Activated CD4-positive, alpha-beta T cell treated with anti-CD3 and anti-CD28 coated beads, Interleukin-2, amount 10 ng/mL, durations not matched to agents 7 days and 5 days (primary cell): Measurements from ENCODE around the gene CCDC138. TPM values are rescaled to one million over a fixed set of nuclear protein-coding genes. Genes with fewer than 3 reads are reported as not detected.
A peak's percentile ranks its signal among the peaks of the same experiment; 100 is the strongest.

Experiments used
- CTCF ChIA-PET: fragments of 350-600 bp; sonication (Branson Sonifier 250); formaldehyde crosslinking; loops from one replicate; lab custom pipeline; 2021; ENCODE audit warnings: antibody characterized with exemption; lab: Charles Lee
- POLR2A ChIA-PET: fragments of 350-600 bp; sonication (Branson Sonifier 250); formaldehyde crosslinking; loops from one replicate; lab custom pipeline; 2021; ENCODE audit warnings: antibody characterized with exemption; lab: Charles Lee
- DNase-seq: peaks from one replicate; pipeline ENCODE4 v3.0.0-alpha.2; 2020
- H3K27ac Mint-ChIP-seq: one replicate; pipeline ENCODE4 v1.8.0; 2021; ENCODE audit warnings: mild to moderate bottlenecking, moderate library complexity, mixed read lengths
- H3K27me3 Mint-ChIP-seq: one replicate; pipeline ENCODE4 v1.8.0; 2021; ENCODE audit warnings: mixed read lengths
- H3K36me3 Mint-ChIP-seq: one replicate; pipeline ENCODE4 v1.8.0; 2021; ENCODE audit warnings: low read depth, mixed read lengths
- H3K4me1 Mint-ChIP-seq: one replicate; pipeline ENCODE4 v1.8.0; 2021; ENCODE audit warnings: mixed read lengths
- H3K4me3 Mint-ChIP-seq: one replicate; pipeline ENCODE4 v1.8.0; 2021; ENCODE audit warnings: mild to moderate bottlenecking, moderate library complexity, mixed read lengths
- H3K9me3 Mint-ChIP-seq: one replicate; pipeline ENCODE4 v1.8.0; 2021; ENCODE audit warnings: mixed read lengths
- total RNA-seq, 2 experiments: library from RNA; stranded (reverse); gene quantifications; one replicate each; pipeline ENCODE4 v1.2.3, GENCODE V29; 2021

CCDC138 gene
- total RNA-seq, 2 experiments from 2014 or later: 12.1 to 12.8 TPM

DNA sequence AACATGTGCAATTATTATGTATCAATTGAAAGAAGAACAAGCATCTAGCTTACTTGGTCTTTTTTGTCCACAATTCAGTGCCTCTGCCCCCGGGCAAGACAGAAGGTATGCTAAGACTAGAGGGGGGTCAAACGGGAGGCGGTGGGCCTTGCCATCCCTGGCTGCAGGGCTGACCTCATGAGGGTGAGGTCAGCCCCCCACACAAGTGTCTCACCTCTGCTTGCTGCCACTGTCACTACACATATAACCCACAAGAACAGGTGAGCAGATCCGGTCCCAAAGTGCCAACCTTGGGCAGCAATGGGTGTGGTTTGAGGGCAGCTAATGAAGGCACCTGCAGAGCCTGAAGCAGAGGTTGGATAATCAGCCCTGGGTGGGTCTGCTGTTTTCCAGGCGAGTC is 131.0 kb downstream of the CCDC138 start:
- no peaks in the 10 kb centered on the region for H3K9me3 Mint-ChIP-seq
- H3K4me1 Mint-ChIP-seq: peaks cover 6% of the 10 kb centered on the region
- H3K36me3 Mint-ChIP-seq: no peaks in the 10 kb centered on the region
- H3K27ac Mint-ChIP-seq: no peak overlapping the region
- DNase-seq: peak; percentile 4
- CTCF ChIA-PET: interaction anchor here (0.6 kb wide), 1 partner anchor 55 kb away, joined by 3 read pairs; no protein-coding TSS in a partner anchor
- no peaks in the 10 kb centered on the region for H3K27me3 Mint-ChIP-seq
- H3K4me3 Mint-ChIP-seq: no peak overlapping the region
- POLR2A ChIA-PET: no interaction called here

DNA sequence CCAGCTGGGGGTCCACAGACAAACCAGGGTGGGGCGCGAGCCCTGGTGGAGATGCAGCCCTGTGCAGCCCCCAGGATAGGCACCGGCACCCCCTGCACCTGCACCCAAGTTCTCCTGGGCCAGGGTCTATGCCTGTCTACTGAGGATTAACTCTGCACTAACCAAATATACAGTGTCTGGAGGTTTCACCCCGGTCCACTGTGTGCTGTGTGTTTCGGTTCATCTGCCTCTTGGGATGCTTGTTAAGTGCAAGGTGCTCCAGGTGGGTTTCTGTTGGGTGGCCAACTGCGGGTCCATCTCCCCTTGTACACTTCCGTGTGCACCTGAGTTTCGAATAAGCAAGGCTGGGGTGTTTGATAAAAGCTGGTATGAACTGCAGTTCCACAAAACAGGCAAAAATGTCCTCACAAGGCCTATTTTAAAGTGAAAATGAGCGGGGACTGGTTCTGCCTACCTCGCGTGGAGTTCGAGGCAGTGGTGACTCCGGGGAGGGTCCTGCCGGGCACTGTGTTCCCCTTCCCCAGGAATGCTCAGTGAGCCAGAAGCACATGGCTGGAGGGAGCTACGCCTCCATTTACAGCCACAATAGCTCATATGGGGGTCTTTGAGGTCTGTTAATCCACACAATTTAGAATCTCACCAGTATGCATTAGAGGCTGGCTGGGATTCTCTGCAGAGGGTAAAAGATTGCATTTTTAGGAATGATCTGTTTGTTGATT is 131.7 kb downstream of the CCDC138 start:
- Mint-ChIP-seq H3K27ac (no peak overlapping the region), H3K36me3 (no peaks in the 10 kb centered on the region), H3K9me3 (no peaks in the 10 kb centered on the region), H3K4me3 (no peak overlapping the region), H3K27me3 (no peaks in the 10 kb centered on the region), H3K4me1 (peaks cover 6% of the 10 kb centered on the region)
- DNase-seq: no peak
- ChIA-PET POLR2A (no interaction called here), CTCF (no interaction called here)

DNA sequence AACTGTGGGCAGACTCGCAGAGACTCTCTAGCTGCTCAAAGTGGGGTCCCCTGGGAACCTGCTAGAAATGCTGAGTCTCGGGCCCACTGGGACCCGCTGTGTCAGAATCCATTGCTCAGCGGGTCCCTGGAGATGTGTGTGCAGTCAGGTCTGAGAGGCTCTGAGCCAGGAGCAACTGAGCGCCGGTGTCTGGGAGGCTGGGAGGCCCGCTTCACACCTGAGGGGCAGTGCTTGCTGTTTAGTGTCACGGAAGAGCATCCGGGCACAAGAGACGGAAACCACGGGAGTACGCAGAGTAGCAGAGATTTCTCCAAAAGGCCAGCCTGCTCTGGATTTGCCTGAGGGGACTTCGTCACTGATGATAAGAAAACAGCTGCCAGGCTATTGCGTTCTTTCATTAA is 132.4 kb downstream of the CCDC138 start:
- ChIA-PET POLR2A (no interaction called here), CTCF (no interaction called here)
- Mint-ChIP-seq H3K4me3 (no peak overlapping the region), H3K27ac (no peak overlapping the region), H3K36me3 (no peaks in the 10 kb centered on the region), H3K27me3 (no peaks in the 10 kb centered on the region), H3K4me1 (peaks cover 6% of the 10 kb centered on the region), H3K9me3 (no peaks in the 10 kb centered on the region)
- no peak for DNase-seq

GRCh38 chr2:108919571-108920373 is 133.2 kb downstream of the CCDC138 start:
- Mint-ChIP-seq H3K27ac (no peak overlapping the region), H3K27me3 (no peaks in the 10 kb centered on the region), H3K36me3 (no peaks in the 10 kb centered on the region), H3K9me3 (no peaks in the 10 kb centered on the region), H3K4me3 (no peak overlapping the region), H3K4me1 (no peaks in the 10 kb centered on the region)
- no peak for DNase-seq
- ChIA-PET POLR2A (no interaction called here), CTCF (no interaction called here)

DNA sequence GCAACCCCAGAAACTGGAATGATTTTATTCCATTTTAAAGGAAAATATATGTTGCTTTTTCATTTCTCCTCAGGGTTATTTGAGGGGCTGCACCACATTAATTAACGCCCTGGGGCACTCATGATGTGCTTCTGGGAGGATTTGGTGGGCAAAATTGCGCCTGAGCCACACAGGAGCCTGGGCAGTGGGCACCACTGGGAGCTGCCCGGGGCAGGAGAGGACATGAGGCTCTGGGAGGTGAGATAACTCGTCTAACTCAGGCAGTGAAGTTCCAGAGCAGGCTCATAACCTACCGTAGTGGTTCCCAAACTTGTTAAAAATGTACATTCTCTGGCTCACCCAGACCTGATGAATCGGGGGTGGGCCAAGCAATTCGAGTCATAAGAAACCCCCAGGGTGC is 134.1 kb downstream of the CCDC138 start:
- Mint-ChIP-seq H3K27ac (no peak overlapping the region), H3K36me3 (no peaks in the 10 kb centered on the region), H3K4me3 (no peak overlapping the region), H3K27me3 (no peaks in the 10 kb centered on the region), H3K4me1 (no peaks in the 10 kb centered on the region), H3K9me3 (no peaks in the 10 kb centered on the region)
- ChIA-PET CTCF (no interaction called here), POLR2A (no interaction called here)
- DNase-seq: no peak

GRCh38 chr2:108921096-108922030 is 134.8 kb downstream of the CCDC138 start:
- H3K27me3 Mint-ChIP-seq: no peaks in the 10 kb centered on the region
- no peaks in the 10 kb centered on the region for H3K4me1 Mint-ChIP-seq
- H3K36me3 Mint-ChIP-seq: no peaks in the 10 kb centered on the region
- H3K9me3 Mint-ChIP-seq: no peaks in the 10 kb centered on the region
- CTCF ChIA-PET: no interaction called here
- H3K4me3 Mint-ChIP-seq: no peak overlapping the region
- POLR2A ChIA-PET: no interaction called here
- H3K27ac Mint-ChIP-seq: no peak overlapping the region
- no peak for DNase-seq

GRCh38 chr2:108922141-108922915 is 135.8 kb downstream of the CCDC138 start:
- ChIA-PET CTCF (no interaction called here), POLR2A (no interaction called here)
- Mint-ChIP-seq H3K4me1 (no peaks in the 10 kb centered on the region), H3K36me3 (no peaks in the 10 kb centered on the region), H3K27me3 (no peaks in the 10 kb centered on the region), H3K27ac (no peak overlapping the region), H3K9me3 (no peaks in the 10 kb centered on the region), H3K4me3 (no peak overlapping the region)
- no peak for DNase-seq

GRCh38 chr2:108923019-108923700 is 136.6 kb downstream of the CCDC138 start:
- Mint-ChIP-seq H3K27me3 (no peaks in the 10 kb centered on the region), H3K9me3 (no peaks in the 10 kb centered on the region), H3K4me3 (no peak overlapping the region), H3K36me3 (no peaks in the 10 kb centered on the region), H3K27ac (no peak overlapping the region), H3K4me1 (no peaks in the 10 kb centered on the region)
- no peak for DNase-seq
- ChIA-PET POLR2A (no interaction called here), CTCF (interaction anchor here (1.0 to 1.1 kb wide), 2 partner anchors 8 to 11 kb away, joined by 3 read pairs; no protein-coding TSS in a partner anchor)

DNA sequence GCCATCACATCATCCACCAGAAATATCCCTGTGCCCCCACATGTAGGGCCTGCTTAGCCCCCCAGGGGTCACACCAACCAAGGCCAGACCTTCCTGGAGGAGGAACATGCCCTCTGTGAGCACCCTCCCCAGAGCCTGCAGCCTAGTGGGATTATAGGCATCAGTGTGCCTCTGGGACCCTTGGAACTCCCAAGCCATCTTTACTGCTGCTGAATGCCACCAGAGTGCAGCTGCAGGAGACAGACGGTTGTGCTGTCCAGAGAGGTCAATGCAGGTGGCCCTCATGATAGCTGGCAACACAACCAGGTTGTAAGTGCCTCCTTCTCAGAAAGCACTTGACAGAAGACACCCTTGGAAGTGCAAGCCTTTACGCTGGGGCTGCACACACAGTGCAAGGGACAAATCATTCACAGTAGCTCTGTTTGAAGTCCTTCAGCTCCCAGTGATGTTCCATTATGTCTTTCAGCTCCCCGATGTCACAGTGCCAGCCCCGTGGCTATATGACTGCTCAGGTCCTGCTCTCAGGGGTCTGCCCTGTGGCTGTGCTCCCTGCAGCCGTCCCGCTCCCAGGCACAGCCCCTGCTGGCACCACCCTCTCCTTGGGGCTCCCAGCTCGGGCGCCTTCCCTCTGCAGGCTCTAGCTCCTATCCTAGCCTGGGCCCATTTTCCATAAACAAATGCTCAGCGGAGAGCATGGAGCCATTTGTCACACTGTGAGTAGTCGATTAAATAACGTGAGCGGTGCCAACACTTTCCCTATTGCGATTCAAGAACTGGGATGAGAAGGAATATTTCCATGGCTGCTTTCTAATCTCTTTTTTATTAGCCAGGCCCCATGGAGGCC is 137.4 kb downstream of the CCDC138 start:
- Mint-ChIP-seq H3K4me1 (no peaks in the 10 kb centered on the region), H3K36me3 (no peaks in the 10 kb centered on the region), H3K27me3 (no peaks in the 10 kb centered on the region), H3K9me3 (no peaks in the 10 kb centered on the region), H3K27ac (no peak overlapping the region), H3K4me3 (no peak overlapping the region)
- ChIA-PET CTCF (interaction anchor here (1.0 to 1.1 kb wide), 2 partner anchors 9 to 12 kb away, joined by 3 read pairs; no protein-coding TSS in a partner anchor), POLR2A (no interaction called here)
- no peak for DNase-seq

DNA sequence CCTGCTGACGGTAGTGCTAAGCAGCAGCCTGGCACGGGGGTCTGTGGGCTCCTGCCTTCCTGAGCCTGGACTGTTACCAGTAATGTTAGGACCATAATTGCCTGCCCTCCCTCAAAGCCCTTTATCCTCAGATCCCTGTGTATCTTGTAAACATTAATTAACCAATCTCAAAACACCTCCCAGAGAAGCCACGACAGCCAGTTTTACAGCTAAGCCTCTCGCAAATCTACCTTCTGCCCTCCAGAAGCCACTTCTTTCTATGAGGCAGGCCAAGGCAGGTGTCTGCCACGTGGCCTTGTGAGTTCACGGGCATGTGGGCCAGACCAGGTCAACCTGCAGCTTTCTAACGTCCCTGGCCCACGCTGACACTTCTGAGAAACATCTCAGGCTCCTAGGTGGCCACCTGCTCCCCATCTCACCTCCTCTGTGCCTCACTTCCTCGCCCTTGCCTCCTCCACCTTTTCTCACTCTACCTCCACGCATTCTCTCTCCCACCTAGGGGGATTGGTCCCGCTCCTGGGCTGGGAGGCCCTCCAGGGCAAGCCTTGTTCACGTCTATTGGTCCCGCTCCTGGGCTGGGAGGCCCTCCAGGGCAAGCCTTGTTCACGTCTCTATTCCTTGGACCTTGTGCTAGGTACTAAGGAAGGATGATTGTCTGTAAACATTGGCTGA is 138.1 kb downstream of the CCDC138 start:
- Mint-ChIP-seq H3K4me1 (no peaks in the 10 kb centered on the region), H3K27me3 (no peaks in the 10 kb centered on the region), H3K4me3 (no peak overlapping the region), H3K36me3 (no peaks in the 10 kb centered on the region), H3K9me3 (no peaks in the 10 kb centered on the region), H3K27ac (no peak overlapping the region)
- no peak for DNase-seq
- ChIA-PET CTCF (no interaction called here), POLR2A (no interaction called here)

GRCh38 chr2:108925286-108925685 is 138.7 kb downstream of the CCDC138 start:
- Mint-ChIP-seq H3K27me3 (no peaks in the 10 kb centered on the region), H3K9me3 (no peaks in the 10 kb centered on the region), H3K27ac (no peak overlapping the region), H3K4me1 (no peaks in the 10 kb centered on the region), H3K36me3 (no peaks in the 10 kb centered on the region), H3K4me3 (no peak overlapping the region)
- ChIA-PET CTCF (no interaction called here), POLR2A (no interaction called here)
- no peak for DNase-seq
